GM12875 (cell line): ENCODE data around the gene ELL2.

Experiments used
- H3K4me3 ChIP-seq: one replicate; pipeline ENCODE4 v1.5.1; 2011; ENCODE audit warnings: low read depth, low read length, control low read depth
- CTCF ChIP-seq: IDR thresholded peaks from 2 replicates; pipeline ENCODE4 v1.5.1; 2011; ENCODE audit warnings: low read depth, mild to moderate bottlenecking, control low read depth, inconsistent platforms, low read length, moderate library complexity, borderline replicate concordance; ENCODE audit not compliant: insufficient read depth

The ELL2 gene

GRCh38 chr5:95900383-95900958, 61.2 kb downstream of the ELL2 start:
- TF ChIP-seq CTCF = no peak

GRCh38 chr5:95899829-95900228, 61.8 kb downstream of the ELL2 start:
- no peak for TF ChIP-seq CTCF
- no peak overlapping the region for H3K4me3 ChIP-seq

More at GRCh38 chr5:95900383-95900958, 61.2 kb downstream of the ELL2 start:
- H3K4me3 ChIP-seq = no peak overlapping the region

GRCh38 chr5:95899006-95899405, 62.6 kb downstream of the ELL2 start:
- no peak for TF ChIP-seq CTCF
- H3K4me3 ChIP-seq = no peak overlapping the region

- H3K4me3 ChIP-seq = no peak overlapping the region
- TF ChIP-seq CTCF = no peak
Measured at GRCh38 chr5:95895771-95896170, 65.9 kb downstream of the ELL2 start.

- H3K4me3 ChIP-seq = no peak overlapping the region
Measured at GRCh38 chr5:95895251-95895650, 66.4 kb downstream of the ELL2 start.

GRCh38 chr5:95892784-95893354, 68.8 kb downstream of the ELL2 start:
- TF ChIP-seq CTCF = peak; percentile 33; the same call in 1 of the 2 replicates

More at GRCh38 chr5:95895251-95895650, 66.4 kb downstream of the ELL2 start:
- TF ChIP-seq CTCF = no peak

GRCh38 chr5:95891499-95891898, 70.2 kb downstream of the ELL2 start:
- no peak for TF ChIP-seq CTCF
- no peak overlapping the region for H3K4me3 ChIP-seq

More at GRCh38 chr5:95892784-95893354, 68.8 kb downstream of the ELL2 start:
- H3K4me3 ChIP-seq = no peak overlapping the region
